Rectal smooth muscle tissue (tissue), 1 donor: ENCODE measurements around the gene SPATS2.

Experiments used
- H3K27ac ChIP-seq: one replicate; pipeline ENCODE4 v1.7.0; 2013; ENCODE audit warnings: low read depth, low read length, inconsistent platforms
- H3K27me3 ChIP-seq: one replicate; pipeline ENCODE4 v1.7.0; 2013; ENCODE audit warnings: low read length; ENCODE audit not compliant: control insufficient read depth, insufficient read depth
- H3K36me3 ChIP-seq: one replicate; pipeline ENCODE4 v1.7.0; 2013; ENCODE audit warnings: low read length; ENCODE audit not compliant: control insufficient read depth, insufficient read depth
- H3K4me1 ChIP-seq: one replicate; pipeline ENCODE4 v1.7.0; 2013; ENCODE audit warnings: low read length; ENCODE audit not compliant: control insufficient read depth, insufficient read depth
- H3K4me3 ChIP-seq: one replicate; pipeline ENCODE4 v1.7.0; 2013; ENCODE audit warnings: low read length
- H3K9ac ChIP-seq: one replicate; pipeline ENCODE4 v1.7.0; 2013; ENCODE audit warnings: low read length

The SPATS2 gene

DNA sequence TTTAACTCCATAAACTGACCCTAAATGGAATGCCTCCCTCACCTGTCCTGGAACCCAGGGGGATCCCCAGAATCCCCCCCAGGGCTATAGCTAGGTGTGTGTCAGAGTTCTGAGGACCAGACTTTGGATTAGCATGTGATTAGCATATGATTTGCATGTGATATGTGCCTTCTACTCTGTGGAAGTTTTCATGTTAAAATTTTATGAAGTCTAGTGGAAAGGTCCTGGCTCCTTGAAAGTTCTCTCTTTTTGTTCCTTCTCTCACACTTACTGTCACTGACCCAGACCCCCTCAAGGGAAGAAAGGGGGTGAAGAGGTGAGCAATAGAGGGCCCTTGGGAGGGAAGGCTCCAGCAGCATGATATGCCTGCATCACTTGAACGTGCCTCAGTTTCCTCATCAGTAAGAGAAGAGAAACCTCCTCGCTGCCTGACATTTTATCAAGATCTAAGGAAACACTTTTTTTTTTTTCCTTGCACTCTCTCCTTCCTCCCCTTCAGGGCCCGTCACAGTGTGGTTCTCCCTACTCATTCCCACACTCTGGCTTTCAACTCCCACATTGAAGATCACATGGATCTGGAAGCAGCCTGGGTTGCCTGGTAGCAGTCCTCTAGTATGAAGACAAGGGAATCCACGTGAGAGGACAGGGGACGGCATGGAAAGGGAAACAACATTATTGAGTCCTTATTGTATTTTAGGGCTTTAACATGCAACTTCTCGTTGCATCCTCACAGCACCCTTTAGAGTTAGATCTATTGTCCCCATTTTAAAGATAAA is 27.0 kb upstream of the SPATS2 start:
- Histone ChIP-seq H3K9ac (no peak overlapping the region), H3K36me3 (no peaks in the 10 kb centered on the region), H3K27ac (no peak overlapping the region), H3K27me3 (peaks cover 48% of the 10 kb centered on the region), H3K4me1 (peaks cover 17% of the 10 kb centered on the region), H3K4me3 (no peak overlapping the region)

DNA sequence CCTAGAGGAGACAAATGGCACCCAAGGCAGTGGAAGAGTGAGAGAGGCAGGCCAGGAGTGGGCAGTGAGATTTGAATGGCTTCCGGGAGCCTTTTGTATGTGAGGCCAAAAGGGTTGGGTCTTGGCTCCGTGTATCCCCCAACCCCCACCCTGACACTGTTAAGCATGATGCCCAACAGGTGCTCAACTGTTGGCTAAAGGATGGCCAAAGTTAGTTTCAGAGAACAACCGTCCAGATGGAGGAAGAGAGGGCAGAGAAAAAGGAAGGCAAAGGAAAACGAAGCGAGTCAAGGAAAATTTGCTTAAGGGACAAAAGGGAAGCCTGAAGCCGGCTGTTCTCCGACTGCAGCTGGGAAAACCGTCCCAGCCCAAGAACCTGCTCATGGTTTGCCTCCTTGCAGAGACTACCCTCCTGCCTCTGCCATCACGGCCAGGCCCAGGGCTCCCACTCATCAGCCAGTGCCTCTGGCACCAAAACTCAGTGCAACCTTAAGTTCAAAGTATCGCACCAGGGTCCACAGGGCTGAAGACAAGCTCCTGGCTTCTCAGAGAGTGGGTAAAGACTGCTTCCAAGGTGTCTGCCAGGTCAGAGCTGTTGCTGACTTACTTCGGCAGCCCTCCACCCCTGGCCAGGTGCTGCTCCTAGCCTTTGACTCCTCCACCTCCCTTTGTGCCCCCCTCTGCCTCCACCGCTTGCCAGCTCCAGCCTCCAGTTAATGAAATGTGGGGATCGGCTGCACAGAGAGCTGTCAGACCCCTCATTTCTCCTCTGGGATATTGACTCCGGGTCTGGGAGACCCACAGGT is 26.1 kb upstream of the SPATS2 start:
- no peak overlapping the region for H3K9ac ChIP-seq
- H3K27me3 ChIP-seq = peaks cover 47% of the 10 kb centered on the region
- peaks cover 23% of the 10 kb centered on the region for H3K4me1 ChIP-seq

DNA sequence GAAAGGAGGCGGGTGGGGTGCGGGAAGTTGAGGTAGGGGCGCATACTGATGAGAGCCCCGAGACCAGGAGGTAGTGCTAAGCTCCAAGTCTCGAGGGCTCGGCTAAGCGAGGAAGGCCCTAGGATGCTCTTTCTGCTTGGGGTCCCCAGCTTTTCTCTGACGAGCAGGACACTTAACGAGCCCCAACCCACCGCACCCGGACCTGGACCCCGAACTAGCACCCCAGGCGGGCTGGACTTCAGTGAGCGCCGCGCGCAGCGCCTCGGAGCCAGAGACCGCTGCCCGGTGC is 25.5 kb upstream of the SPATS2 start:
- H3K4me3 ChIP-seq = peak overlapping the region; percentile 66
- H3K27ac ChIP-seq = no peak overlapping the region
- peaks cover 24% of the 10 kb centered on the region for H3K4me1 ChIP-seq
- H3K36me3 ChIP-seq = no peaks in the 10 kb centered on the region
- H3K27me3 ChIP-seq = peaks cover 44% of the 10 kb centered on the region
- H3K9ac ChIP-seq = no peak overlapping the region

More for the DNA sequence above, 26.1 kb upstream of the SPATS2 start:
- Histone ChIP-seq H3K36me3 (no peaks in the 10 kb centered on the region), H3K4me3 (no peak overlapping the region), H3K27ac (no peak overlapping the region)

DNA sequence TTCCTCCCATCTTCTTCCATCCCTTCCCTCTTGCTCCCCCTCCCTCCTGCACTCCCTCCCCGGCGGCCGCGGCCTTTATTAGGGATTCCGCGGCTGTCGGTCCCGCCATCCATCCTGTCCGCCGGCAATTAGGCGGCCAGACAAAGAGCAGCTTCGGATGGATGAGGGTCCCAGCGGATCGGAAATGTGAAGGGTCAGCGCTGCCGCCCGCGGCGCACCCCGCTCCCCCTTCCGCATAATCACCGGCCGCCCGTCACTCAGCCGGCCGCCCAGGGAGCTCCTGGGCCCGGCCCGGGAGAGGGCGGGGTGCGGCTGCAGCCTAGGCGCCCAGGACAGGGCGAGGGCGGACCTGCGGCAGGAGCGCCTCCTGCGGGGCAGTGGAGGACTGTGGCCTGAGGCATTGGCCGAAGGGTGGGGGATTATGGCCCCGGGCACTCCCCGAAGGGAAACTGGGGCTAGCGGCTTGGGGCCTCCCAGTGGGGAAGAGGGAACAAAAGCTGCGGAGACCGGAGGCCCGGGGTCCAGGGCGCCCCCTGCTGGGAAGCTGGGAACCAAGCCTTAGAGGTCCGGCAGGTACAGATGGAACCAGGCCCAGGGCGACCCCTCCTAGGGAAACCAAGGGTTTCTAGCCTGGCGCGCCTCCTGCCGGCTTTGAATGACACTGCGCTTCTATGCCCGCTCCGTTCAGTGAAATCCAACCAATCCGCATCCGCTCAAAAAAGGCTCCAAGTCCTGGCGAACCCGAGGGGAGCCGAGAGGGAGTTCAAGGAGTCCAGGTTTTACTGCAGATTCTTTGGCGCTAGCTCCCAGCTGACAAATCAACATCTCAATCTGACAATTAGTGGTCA is 25.0 kb upstream of the SPATS2 start:
- Histone ChIP-seq H3K27ac (no peak overlapping the region), H3K4me3 (peak overlapping the region; percentile 66), H3K27me3 (peaks cover 44% of the 10 kb centered on the region), H3K36me3 (no peaks in the 10 kb centered on the region), H3K4me1 (peaks cover 29% of the 10 kb centered on the region), H3K9ac (no peak overlapping the region)

DNA sequence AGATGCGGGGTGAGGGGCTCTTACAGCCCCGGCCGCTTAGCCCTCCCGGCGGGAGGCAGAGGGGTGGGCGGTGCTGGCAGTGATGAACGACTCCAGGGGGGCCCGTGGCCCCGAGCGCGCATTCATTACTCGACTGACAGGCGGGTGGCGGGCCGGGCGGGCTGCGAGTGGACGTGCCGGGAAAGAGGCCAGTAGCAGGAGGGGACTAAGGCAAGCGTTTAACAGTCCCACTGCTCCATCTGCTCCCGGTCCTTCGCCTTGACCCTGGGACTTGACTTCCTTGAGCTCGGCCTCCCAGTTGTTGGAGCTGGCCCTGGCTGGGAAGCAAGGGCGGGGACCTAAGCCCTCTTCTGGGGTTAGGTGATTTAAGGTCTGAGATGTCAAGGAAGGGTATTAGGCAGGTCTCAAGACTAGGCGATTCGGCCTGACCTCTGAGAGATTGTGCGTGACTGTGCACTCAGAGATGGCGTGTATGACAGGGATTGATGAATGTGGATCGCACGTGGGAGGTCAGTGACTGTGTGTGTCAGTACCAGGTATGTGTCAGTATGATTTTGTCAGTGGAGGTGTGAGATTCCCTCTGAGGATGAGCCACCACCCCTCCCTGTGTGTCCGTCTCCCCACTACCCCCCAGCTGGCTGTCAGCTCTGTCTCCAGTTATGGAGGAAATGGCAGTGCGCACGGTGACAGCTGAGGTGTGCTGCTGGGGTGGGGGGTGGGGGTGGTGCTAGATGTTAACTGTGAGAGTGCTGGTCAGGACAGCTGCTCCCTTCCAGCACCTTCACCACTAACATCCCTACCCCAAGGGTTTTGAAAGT is 24.1 kb upstream of the SPATS2 start:
- H3K4me1 ChIP-seq = peaks cover 28% of the 10 kb centered on the region
- peak overlapping the region; percentile 43 for H3K9ac ChIP-seq
- no peak overlapping the region for H3K27ac ChIP-seq
- peaks cover 46% of the 10 kb centered on the region for H3K27me3 ChIP-seq
- H3K36me3 ChIP-seq = no peaks in the 10 kb centered on the region
- H3K4me3 ChIP-seq = peak overlapping the region; percentile 66

DNA sequence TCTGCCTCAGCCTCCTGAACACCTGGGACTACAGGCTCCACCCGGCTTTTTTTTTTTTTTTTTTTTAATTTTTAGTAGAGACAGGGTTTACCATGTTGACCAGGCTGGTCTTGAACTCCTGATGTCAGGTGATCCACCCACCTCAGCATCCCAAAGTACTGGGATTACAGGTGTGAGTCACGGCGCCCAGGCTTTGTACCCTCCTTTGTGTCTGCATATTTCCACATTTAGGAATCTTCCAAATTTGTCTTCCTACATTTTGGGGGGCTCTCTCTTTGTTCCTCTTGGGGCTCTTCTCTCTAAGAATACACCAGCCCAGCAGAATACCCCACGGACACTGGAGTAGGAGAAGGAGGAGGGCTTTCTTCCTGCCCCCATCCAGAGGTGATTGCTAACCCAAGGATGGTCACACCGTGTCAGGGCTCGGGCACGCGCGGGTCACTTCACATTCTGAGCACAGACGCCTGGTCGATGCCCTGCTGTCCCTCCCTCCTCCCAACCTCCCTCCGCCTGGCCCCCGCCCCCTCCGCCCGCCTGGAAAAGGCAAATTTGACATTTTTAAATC is 22.7 kb upstream of the SPATS2 start:
- Histone ChIP-seq H3K4me1 (peaks cover 28% of the 10 kb centered on the region), H3K36me3 (no peaks in the 10 kb centered on the region), H3K27ac (no peak overlapping the region), H3K9ac (no peak overlapping the region), H3K4me3 (no peak overlapping the region), H3K27me3 (peaks cover 47% of the 10 kb centered on the region)

DNA sequence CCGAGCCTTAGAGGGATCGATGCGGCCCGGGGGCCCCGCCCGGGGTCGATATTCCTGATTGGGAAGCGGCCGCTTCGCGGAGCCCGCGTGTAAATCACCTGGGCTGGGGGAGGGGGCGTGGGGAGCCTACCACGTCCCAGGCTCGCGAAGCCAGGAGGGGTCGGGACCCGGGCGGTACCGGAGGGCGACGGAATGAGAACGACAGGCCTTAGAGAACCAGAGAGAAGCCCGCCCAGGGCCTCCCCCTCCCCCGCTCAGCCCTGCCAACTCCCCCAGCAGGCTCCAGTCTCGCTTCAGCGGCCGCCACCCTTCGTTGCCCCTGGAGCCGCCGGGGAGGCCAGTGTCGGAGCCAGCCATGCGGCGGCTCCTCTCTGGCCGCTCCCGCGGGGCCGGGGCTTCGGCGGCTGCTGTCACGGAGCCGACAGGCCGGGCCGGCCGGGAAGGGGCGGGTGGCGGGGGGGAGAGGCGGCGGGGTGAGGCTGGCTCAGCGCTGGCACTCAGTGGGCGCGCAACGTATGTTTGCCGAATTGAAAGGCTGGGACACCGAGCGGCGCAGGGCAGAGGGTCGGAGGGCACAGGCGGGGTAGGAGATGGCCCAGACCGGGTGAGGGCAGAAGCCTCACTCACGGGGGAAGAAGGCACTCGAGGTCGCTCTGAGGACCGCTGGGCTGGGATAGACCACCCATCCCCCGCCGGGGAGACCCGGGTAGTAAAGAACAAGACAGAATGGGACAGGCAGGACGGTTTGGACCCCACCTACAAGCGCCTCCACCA is 22.0 kb upstream of the SPATS2 start:
- Histone ChIP-seq H3K9ac (no peak overlapping the region), H3K27ac (no peak overlapping the region), H3K4me1 (peaks cover 28% of the 10 kb centered on the region), H3K36me3 (no peaks in the 10 kb centered on the region), H3K27me3 (peaks cover 48% of the 10 kb centered on the region), H3K4me3 (peak overlapping the region; percentile 61)

DNA sequence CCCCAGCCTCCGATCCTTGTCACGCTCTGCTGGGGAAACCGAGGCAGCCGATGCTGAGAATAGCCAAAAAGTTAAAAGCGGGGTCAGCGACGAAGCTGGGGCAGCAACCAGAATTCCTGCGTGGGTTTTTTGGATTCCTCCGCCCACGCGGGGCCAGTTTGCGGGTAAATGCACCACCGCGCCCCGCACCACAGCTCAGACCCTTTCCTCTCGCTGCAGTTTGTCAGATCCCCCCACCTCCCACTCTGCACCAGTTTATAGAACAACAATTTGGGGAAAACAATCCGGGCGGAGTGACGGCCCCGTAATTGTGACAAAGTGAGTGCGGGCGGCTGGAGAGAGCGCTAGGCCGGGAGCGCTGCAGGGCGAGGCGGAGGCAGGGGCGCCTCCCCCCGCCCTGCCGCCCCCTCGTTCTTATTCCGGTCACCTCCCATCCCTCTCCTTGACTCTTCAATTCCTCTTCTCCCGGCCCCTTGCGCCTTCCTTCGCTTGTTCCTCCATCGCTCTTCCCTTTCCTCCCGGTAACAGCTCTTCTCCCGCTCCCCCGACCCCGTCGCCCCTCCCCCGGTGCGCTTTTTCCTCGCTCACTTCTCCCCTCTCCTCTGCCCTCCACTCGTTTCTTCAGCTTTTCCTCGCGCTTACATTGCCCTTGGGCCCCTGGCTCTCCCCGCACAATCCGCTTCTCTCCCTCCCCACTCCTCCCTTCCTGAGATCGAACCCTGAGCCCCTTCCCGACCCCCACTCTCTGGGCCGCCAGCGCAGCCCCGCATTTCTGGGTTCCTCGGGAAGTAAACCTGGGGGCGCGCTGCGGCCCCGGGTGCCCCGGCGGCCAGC is 21.2 kb upstream of the SPATS2 start:
- H3K4me1 ChIP-seq = peaks cover 28% of the 10 kb centered on the region
- no peaks in the 10 kb centered on the region for H3K36me3 ChIP-seq
- H3K27me3 ChIP-seq = peaks cover 48% of the 10 kb centered on the region
- H3K9ac ChIP-seq = no peak overlapping the region
- peak overlapping the region; percentile 61 for H3K4me3 ChIP-seq
- H3K27ac ChIP-seq = no peak overlapping the region

DNA sequence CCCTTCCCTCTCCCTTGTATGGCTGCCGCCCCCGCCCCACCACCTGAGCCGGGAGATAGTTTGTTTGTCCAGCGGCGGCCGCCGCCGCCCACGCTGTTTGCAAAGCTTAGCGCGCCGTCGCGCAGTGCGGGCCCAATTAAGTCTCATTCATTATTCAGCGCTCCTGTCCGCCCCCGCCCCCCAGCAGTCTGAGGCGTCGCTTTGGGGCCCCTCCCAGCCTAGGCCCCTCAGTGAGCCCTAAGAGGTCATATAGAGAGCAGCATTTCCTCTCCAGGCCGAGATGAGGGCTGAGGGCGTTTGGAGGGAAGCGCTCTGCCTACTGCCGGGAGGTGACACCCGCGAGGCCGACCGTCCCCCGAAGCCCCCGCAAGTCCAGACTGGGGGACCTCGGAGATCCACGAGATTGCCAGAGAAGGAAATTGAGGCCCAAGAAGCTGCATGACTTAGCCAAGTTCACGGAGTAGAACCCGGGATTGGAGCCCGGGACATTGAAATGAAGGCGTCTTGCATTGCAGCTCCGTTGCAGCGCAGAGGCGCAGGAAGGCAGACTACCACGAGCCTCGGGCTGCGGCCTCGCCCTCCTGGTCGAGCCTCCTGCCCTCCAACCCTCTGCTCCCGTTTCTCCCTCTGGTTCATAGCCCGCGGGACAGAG is 20.5 kb upstream of the SPATS2 start, which contains the start of gene DNAJC22:
Gene DNAJC22, plus strand, starts transcription at position 230 of the 652 bp plus-strand sequence. CDS start 1,985 bp downstream, outside the sequence.
- H3K36me3 ChIP-seq = no peaks in the 10 kb centered on the region
- H3K4me1 ChIP-seq = peaks cover 28% of the 10 kb centered on the region
- H3K9ac ChIP-seq = no peak within 1 kb of the TSS
- H3K27ac ChIP-seq = no peak within 1 kb of the TSS
- H3K27me3 ChIP-seq = peaks cover 50% of the 10 kb centered on the region
- H3K4me3 ChIP-seq = peak within 1 kb of the TSS; percentile 61
